Measurements from ENCODE around the gene LY6G6C. TPM values are rescaled to one million over a fixed set of nuclear protein-coding genes. Genes with fewer than 3 reads are reported as not detected.

The LY6G6C gene
- total and polyA plus RNA-seq, 2 of the 13 experiments (the other 11 are each of a cell fraction or from before 2014, with no cell fraction given) = 0.15 TPM; not detected in 1

- TF ChIP-seq NONO (IDR thresholded peaks at IDR 0.05) (no peak), NONO (CRISPR knock-in tag; conservative IDR thresholded peaks at IDR 0.05) (peak; percentile 84), ASH2L (IDR thresholded peaks at IDR 0.05; ENCODE audit: insufficient read length, low read depth, low read length) (no peak), ZUFSP (CRISPR knock-in tag; IDR thresholded peaks at IDR 0.05; ENCODE audit: borderline replicate concordance) (no peak), ZNF550 (CRISPR knock-in tag; IDR thresholded peaks at IDR 0.05; ENCODE audit: borderline replicate concordance) (no peak), ZNF337 (CRISPR knock-in tag; IDR thresholded peaks at IDR 0.05; ENCODE audit: borderline replicate concordance, low read depth) (no peak), RBM22 (optimal IDR thresholded peaks at IDR 0.05; ENCODE audit: low read length) (no peak), SUZ12 (IDR thresholded peaks at IDR 0.05; ENCODE audit: low read depth, low read length) (no peak), GABPB1 (CRISPR knock-in tag; IDR thresholded peaks at IDR 0.05) (no peak; the same call in 1 of the 2 replicates), ZNF7 (CRISPR knock-in tag; IDR thresholded peaks at IDR 0.05) (no peak), GTF3A (CRISPR knock-in tag; conservative IDR thresholded peaks at IDR 0.05) (no peak), ZMAT5 (CRISPR knock-in tag; IDR thresholded peaks at IDR 0.05; ENCODE audit: borderline replicate concordance, low read depth) (no peak; the same call in 1 of the 2 replicates), ZNF564 (CRISPR knock-in tag; IDR thresholded peaks at IDR 0.05) (0 out of 2 replicates have a peak, but pooled peaks have one; percentile 46), CCAR2 (optimal IDR thresholded peaks at IDR 0.05; ENCODE audit: low read depth, low read length) (no peak), ERF (CRISPR knock-in tag; IDR thresholded peaks at IDR 0.05) (peak; percentile 75), DNMT3B (CRISPR knock-in tag; conservative IDR thresholded peaks at IDR 0.05) (no peak; the same call in 1 of the 2 replicates), ZNF468 (CRISPR knock-in tag; IDR thresholded peaks at IDR 0.05) (peak; percentile 81; the same call in 1 of the 2 replicates), HNRNPK (IDR thresholded peaks at IDR 0.05; ENCODE audit: low read depth, low read length, poor library complexity, severe bottlenecking) (peak; percentile 1)
- TF ChIP-seq, protein P1, sequence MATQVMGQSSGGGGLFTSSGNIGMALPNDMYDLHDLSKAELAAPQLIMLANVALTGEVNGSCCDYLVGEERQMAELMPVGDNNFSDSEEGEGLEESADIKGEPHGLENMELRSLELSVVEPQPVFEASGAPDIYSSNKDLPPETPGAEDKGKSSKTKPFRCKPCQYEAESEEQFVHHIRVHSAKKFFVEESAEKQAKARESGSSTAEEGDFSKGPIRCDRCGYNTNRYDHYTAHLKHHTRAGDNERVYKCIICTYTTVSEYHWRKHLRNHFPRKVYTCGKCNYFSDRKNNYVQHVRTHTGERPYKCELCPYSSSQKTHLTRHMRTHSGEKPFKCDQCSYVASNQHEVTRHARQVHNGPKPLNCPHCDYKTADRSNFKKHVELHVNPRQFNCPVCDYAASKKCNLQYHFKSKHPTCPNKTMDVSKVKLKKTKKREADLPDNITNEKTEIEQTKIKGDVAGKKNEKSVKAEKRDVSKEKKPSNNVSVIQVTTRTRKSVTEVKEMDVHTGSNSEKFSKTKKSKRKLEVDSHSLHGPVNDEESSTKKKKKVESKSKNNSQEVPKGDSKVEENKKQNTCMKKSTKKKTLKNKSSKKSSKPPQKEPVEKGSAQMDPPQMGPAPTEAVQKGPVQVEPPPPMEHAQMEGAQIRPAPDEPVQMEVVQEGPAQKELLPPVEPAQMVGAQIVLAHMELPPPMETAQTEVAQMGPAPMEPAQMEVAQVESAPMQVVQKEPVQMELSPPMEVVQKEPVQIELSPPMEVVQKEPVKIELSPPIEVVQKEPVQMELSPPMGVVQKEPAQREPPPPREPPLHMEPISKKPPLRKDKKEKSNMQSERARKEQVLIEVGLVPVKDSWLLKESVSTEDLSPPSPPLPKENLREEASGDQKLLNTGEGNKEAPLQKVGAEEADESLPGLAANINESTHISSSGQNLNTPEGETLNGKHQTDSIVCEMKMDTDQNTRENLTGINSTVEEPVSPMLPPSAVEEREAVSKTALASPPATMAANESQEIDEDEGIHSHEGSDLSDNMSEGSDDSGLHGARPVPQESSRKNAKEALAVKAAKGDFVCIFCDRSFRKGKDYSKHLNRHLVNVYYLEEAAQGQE (IDR thresholded peaks at IDR 0.05; ENCODE audit: borderline replicate concordance in 1 of 2, low read depth in 1 of 2, low read length in 2 of 2) = peak in 1 of 2 experiments; percentile 74; a peak in 2 of 4 replicates
- TF ChIP-seq, protein P2, sequence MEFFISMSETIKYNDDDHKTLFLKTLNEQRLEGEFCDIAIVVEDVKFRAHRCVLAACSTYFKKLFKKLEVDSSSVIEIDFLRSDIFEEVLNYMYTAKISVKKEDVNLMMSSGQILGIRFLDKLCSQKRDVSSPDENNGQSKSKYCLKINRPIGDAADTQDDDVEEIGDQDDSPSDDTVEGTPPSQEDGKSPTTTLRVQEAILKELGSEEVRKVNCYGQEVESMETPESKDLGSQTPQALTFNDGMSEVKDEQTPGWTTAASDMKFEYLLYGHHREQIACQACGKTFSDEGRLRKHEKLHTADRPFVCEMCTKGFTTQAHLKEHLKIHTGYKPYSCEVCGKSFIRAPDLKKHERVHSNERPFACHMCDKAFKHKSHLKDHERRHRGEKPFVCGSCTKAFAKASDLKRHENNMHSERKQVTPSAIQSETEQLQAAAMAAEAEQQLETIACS (CRISPR knock-in tag; IDR thresholded peaks at IDR 0.05) = peak; percentile 31; the same call in 1 of the 2 replicates
Measured at GRCh38 chr6:31737991-31738979, 16.7 kb upstream of the LY6G6C start (continued).

Data from HepG2 (cell line).